ENCODE measurements around the gene ATG9B.

DNA sequence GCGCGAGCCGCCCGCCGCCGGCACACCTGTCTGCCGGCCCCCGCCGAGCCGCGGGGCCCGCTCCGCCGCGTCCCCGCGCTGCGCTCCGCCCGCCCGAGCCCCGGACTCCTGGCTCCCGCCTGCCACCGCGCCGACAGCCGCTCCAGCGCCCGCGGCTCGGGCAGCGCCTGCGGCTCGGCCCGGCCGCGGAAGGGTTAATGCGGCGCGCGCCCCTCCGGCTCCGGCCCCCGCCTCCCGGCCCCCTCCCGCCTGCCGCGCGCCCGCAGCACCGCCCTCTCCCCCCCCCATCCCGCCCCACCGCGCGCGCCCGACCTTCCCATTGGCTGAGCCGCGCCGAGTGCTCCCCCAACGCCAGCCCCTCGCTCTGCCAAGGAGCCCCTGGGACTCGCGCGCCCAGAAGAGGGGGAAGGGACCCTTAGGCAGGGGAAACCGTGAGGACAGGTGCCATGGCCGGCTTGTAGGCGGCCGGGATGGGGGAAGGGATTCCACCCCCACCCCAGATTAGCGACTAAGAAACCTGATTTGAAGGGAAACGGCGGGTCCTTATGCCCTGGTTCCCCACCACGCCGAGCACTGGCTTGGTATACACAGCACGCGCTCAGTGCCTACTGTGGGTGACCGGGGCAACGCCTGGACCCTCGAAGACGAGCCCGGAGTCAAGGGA is 46.0 kb downstream of the ATG9B start, which contains the start of gene KCNH2:
- TF ChIP-seq POLR2AphosphoS5 (IDR thresholded peaks at IDR 0.05; ENCODE audit: low read depth, low read length) (no peak), POLR2A (IDR thresholded peaks at IDR 0.05; ENCODE audit: low read depth, low read length) (no peak)
